GM19463 (cell line): ENCODE data around the gene ITIH2.
"Not testable (repeated sequence)": the region's sequence is repeated elsewhere in the genome, so short reads cannot be mapped to it uniquely, and the experiment has no call there.

Experiments
- ATAC-seq: cut with Tn5 transposase; IDR thresholded peaks from one replicate; pipeline ENCODE4 v1.9.1; 2021; ENCODE audit warnings: mild to moderate bottlenecking, moderate library complexity; ENCODE audit not compliant: unreplicated experiment

The ITIH2 gene

DNA sequence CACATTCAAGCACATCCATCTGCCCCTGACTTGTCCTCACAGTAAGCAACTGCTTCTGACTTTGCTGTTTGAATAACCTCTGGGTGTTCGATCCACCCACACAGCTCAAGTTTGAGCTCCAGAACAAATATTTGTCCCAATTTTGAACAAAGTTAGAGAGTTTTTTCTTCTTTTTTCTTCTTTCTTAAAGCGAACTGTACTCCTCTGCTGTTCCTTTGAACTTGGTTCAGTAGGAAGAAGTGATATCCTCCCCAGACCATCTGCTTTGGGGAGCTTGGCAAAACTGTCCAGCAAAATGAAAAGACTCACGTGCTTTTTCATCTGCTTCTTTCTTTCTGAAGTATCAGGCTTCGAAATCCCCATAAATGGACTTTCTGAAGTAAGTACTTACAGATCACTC lies at the start of gene ITIH2:
Gene ITIH2, plus strand, starts transcription at position 177 of the 400 bp plus-strand sequence. Its CDS starts 119 bp downstream, at position 296.
- ATAC-seq = no peak

DNA sequence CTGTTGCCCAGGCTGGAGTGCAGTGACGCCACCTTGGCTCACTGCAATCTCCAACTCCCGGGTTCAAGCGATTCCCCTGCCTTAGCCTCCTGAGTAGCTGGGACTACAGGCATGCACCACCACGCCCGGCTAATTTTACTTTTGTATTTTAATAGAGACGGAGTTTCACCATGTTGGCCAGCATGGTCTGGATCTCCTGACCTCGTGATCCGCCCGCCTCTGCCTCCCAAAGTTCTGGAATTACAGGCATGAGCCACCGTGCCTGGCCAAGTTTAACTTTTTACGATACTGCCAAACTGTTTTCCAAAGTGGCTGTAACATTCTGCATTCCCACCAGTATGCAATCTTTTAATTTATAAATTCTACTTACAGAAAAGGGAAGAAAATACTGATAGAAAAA lies 46.0 kb upstream of the ITIH2 start:
- ATAC-seq = not testable (repeated sequence)

GRCh38 chr10:7657552-7657951 lies 45.6 kb upstream of the ITIH2 start:
- ATAC-seq = no peak

GRCh38 chr10:7659560-7659959 lies 43.6 kb upstream of the ITIH2 start:
- ATAC-seq = no peak

DNA sequence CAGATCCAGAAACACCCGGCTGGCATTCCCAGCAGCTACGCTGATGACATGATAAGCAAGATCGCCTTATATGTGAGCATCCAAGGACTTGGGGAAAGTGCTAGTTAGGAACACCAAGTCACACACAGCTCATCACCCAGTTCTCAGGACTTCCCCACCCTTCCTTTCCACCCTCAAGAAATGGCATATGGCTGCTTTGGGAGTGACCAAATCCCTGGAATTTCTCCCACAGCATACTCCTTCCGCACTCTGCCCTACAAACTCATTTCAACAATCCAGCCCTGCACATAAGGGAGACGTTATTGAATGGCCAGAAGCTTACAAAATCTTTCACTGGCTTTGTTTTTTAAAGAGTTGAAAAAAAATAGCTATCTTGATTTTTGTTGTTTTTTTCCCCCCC lies 40.6 kb upstream of the ITIH2 start:
- ATAC-seq = no peak

DNA sequence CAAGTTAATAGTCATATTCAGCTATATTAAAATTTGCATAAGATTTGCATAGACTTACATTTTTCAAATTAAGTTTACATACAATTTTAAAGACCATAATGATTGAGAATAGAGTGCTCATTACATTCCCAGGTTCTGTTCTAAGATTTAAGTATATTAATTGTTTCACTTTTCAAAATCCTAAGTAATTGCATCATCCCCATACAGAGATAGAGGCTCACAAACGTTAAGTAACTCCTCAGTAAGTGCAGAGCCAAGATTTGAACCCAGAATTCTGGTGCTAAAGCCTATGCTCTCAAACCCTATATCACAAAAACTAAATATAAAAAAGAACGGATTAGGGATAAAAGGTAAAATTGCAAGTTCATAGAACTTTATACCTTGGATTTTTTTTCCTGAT lies 38.4 kb upstream of the ITIH2 start:
- no peak for ATAC-seq

DNA sequence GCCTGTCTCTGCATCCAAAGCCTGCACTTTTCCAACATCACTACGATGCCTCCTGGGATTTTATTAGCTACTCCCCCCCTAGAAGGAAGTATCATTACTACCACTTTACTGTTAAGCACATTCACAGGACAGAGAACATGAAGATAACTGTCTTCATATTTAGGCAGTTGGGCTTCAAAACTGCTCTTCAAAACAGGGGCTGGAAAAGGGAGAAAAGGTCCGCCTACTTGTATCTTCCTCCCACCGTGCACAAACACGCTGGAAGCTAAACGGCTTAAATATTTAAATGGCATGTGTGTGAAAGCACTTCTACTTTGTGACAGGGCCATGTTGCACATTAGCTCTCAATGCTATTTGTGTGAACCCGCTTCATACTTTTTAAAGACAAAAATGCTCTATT lies 37.3 kb upstream of the ITIH2 start:
- no peak for ATAC-seq

- no peak for ATAC-seq
These were observed 36.7 kb upstream of the ITIH2 start, which contains the start of gene ITIH5 for GRCh38 chr10:7666253-7667023. ITIH5 (minus strand) TSS chr10:7666966; CDS start chr10:7666892, 74 bp downstream.

DNA sequence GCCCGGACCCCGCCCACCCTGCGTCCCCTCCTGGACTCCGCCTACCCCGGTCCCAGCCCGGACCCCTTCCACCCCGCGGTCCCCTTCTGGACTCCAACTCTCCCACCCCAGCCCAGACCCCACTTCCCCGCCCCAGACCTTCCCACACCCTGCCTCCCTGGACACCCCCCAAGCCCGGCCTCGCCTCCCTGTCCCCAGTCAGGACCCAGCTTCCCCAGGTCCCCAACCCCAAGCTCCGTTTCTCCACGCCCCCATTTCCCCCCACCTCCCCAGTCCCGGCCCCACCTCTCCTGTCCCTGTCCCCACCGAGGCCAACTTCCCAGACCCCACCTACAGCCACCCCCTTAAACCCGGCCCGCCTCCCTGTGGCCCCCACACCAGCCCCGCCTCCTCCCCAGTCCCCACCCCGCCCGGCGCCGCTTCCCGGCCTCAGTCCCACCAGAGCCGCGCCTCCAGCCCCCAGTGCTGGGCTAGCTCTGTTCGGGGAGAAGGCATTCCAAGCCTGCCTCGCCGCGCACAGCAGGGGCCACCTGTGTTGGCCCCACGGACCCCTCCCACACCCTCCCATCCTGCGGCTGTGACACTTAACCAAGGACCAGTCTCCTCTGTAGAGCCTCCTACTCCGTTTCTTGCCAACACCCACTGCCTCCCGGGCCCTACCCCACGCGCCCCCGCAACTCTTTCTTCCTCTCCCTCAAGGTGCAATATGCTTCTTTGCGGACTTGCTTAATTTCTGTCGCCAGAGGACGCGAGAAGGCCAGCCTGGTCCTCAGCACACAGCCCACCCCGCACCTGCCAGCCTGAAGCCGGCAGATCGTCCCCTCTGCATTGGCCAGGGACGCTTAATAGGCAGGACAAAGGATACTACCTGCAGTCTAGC lies 35.6 kb upstream of the ITIH2 start:
- ATAC-seq = no peak

DNA sequence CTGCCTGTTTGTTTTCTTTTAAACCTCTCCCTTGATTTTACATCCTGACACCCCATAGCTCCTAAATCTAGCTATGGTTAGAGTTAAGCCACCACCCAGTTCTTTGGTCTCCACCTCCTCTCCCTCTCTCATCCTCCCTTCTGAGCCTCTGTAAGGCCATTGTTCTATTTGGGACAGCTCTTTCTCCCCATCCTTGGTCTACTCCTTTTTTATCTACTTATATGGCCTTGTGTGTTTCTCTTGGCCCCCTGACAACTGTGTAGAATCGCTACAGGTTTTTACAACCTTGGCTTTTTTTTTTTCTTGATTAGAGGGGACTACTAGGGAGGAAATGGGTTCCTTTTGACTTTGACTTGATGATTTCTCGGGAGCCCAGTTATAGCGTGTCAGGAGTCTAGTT lies 33.0 kb upstream of the ITIH2 start:
- no peak for ATAC-seq

GRCh38 chr10:7672341-7673134 lies 30.6 kb upstream of the ITIH2 start:
- no peak for ATAC-seq

DNA sequence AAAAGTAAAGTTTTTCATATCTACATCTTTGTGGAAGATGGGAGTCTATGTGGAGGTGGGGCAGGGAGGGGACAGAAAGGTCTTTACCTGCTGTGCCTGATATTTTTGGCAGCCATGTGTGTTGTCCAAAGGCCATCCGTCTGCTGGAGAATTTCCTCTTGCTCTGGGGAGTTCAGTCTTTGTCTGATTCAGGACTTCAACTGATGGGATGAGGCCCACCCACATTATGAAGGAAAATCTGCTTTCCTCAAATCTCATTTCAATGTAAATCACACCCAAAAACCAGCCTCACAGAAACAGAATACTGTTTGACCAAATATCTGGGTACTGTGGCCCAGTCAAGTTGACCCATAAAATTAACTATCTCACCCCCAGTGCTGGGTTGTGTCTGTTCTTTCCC lies 23.9 kb upstream of the ITIH2 start:
- ATAC-seq = no peak

DNA sequence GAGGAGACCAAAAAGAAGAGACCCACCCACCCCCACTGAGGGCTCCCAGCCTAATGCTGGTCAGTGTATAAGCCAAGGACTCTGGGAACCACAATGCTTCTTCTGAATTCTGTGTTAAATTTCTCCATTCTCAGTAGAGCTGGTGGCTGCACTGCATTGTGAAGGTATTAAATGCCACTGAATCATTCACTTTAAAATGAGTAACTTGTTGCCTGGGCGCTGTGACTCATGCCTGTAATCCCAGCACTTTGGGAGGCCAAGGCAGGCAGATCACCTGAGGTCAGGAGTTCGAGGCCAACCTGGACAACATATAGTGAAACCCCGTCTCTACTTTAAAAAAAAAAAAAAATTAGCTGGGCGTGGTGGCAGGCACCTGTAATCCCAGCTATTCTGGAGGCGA lies 23.0 kb upstream of the ITIH2 start:
- ATAC-seq = not testable (repeated sequence)

- ATAC-seq = no peak
These were observed 16.6 kb upstream of the ITIH2 start for GRCh38 chr10:7686351-7687171.

DNA sequence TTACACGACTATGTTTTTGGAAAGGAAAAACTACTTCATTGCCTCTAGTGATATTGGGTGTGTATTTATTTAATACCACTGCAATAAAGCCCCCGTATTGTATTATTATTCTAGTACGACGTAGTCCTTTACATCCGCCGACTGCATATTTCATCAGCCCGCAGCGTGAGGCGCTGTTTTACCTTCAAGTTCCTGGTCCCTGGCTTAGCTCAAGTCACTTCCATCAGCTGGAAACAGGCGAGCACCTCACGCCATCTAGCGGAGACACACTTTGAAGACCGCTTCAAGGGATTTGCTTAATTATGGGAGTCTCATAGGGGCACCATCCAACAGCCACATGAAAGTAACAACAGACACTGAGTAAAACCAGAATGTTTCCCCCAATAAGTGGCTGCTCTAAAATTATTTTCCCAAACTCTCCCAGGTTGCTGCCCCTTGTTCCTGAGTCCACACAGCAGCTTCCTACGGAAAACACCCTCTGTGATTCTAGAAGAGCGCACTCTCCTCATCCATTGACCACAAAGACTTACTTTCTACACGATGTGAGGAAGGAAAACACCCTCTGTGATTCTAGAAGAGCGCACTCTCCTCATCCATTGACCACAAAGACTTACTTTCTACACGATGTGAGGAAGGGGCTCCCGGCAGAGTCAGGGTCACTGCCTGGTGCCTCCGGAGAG lies 15.7 kb upstream of the ITIH2 start:
- ATAC-seq = peak; percentile 98

DNA sequence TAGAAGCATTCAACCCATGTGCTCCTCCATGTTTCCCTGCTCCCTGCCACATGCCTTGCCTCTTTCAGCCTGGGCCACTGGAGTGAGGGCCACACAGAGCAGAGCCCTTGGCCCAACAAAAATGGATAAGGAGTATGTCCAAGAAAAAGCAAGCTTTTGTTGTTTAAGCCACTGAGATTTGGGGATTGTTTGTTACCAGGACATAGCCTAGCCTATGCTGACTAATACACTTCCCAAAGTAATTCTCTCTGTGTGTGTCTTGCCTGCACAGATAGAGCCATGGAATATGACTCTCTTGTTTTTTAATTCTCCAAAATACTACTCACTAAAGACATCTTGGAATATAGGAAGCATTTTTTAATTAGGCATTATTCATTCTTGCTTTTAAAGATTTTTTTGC lies 13.5 kb upstream of the ITIH2 start:
- ATAC-seq = no peak

DNA sequence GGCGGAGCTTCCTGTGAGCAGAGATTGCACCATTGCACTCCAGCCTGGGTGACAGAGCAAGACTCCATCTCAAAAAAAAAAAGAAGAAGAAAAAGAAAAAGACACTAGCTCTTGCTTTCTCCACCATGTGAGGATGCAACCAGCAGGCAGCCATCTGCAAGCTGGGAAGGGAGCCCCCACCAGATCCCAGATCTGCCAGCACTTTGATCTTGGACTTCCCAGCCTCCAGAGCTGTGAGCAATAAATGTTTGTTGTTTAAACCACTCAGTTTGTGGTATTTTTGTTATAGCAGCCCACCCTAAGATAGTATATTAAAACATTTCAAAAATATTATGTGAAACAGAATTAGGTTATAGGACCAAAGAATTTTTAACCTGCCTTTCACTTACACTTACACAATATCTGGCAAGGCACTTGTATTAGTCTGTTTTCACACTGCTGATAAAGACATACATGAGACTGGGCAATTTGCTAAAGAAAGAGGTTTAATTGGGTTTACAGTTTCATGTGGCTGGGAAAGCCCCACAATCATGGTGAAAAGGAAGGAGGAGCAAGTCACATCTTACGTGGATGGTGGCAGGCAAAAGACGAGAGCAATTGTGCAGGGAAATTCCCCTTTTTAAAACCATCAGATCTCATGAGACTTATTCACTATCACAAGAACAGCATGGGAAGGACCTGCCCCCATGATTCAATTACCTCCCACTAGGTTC lies 12.1 kb upstream of the ITIH2 start:
- not testable (repeated sequence) for ATAC-seq

DNA sequence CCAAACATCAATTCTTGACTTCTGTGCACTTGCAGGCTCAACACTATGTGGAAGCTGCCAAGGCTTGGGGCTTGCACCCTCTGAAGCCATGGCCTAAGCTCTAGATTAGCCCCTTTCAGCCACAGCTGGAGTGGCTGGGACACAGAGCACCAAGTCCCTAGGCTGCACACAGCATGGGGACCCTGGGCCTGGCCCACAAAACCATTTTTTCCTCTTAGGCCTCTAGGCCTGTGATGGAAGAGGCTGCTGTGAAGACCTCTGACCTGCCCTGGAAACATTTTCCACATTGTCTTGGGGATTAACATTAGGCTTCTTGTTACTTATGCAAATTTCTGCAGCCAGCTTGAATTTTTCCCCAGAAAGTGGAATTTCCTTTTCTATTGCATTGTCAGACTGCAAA lies 10.7 kb upstream of the ITIH2 start:
- ATAC-seq = not testable (repeated sequence)

DNA sequence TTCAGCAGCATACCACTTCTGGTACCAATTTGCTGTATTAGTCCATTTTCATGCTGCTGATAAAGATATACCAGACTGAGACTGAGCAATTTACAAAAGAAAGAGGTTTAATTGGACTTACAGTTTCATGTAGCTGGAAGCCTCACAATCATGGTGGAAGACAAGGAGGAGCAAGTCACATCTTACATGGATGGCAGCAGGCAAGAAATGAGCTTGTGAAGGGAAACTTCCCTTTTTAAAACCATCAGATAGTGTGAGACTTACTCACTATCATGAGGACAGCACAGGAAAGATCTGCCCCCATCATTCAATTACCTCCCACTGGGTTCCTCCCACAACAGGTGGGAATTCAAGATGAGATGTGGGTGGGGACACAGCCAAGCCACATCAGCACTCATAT lies 9.9 kb upstream of the ITIH2 start:
- ATAC-seq = not testable (repeated sequence)
